Omental fat pad (tissue), 4 donors: ENCODE measurements around the gene MTX1. TPM values are rescaled to one million over a fixed set of nuclear protein-coding genes. Genes with fewer than 3 reads are reported as not detected.

Experiments used
- ATAC-seq: fragments of 150-250 bp; one replicate; pipeline ENCODE4 v1.9.1; 2016; ENCODE audit warnings: mild to moderate bottlenecking, moderate library complexity; ENCODE audit not compliant: low FRiP score
- DNase-seq: peaks from one replicate; pipeline ENCODE4 v3.0.0-alpha.2; 2019; ENCODE audit warnings: low spot score
- CTCF ChIP-seq, 3 donors: fragments of 450-650 bp; IDR thresholded peaks; one replicate each; pipeline ENCODE4 v1.5.1; 2016 to 2017; ENCODE audit warnings: antibody characterized with exemption in 3 of 3, mild to moderate bottlenecking in 3 of 3, moderate library complexity in 2 of 3
- total RNA-seq, 4 donors: library from RNA; depleted of rRNA; stranded (reverse); fragments of >200 nt; gene quantifications; one replicate each; pipeline ENCODE4 v1.1.0, GENCODE V29; 2016

MTX1 gene
- total RNA-seq, 4 donors from 2014 or later, result 38.3 to 52.0 (median 40.8) TPM

- no peak for ATAC-seq
- DNase-seq, result no peak
- no peak for TF ChIP-seq CTCF (IDR thresholded peaks at IDR 0.05)
Measured at GRCh38 chr1:155175927-155176371, 32.5 kb upstream of the MTX1 start.

- peak in 1 of 3 donors; percentile 80 for TF ChIP-seq CTCF (IDR thresholded peaks at IDR 0.05)
- peak; percentile 97 for DNase-seq
- ATAC-seq, result peak; percentile 52
Measured at GRCh38 chr1:155176544-155177071, 31.9 kb upstream of the MTX1 start.

GRCh38 chr1:155177192-155177917, 31.1 kb upstream of the MTX1 start:
- ATAC-seq, result no peak
- TF ChIP-seq CTCF (IDR thresholded peaks at IDR 0.05), result no peak
- no peak for DNase-seq

- ATAC-seq, result no peak
- TF ChIP-seq CTCF (IDR thresholded peaks at IDR 0.05), result no peak
- no peak for DNase-seq
Measured at GRCh38 chr1:155177918-155178281, 30.6 kb upstream of the MTX1 start.

GRCh38 chr1:155178441-155179111, 29.9 kb upstream of the MTX1 start:
- TF ChIP-seq CTCF (IDR thresholded peaks at IDR 0.05), result no peak
- DNase-seq (peak; percentile 18), ATAC-seq (no peak)

GRCh38 chr1:155179112-155180031, 29.1 kb upstream of the MTX1 start:
- no peak for TF ChIP-seq CTCF (IDR thresholded peaks at IDR 0.05)
- ATAC-seq (no peak), DNase-seq (peak; percentile 19)
